ENCODE results near the gene AZI2.

The AZI2 gene

DNA sequence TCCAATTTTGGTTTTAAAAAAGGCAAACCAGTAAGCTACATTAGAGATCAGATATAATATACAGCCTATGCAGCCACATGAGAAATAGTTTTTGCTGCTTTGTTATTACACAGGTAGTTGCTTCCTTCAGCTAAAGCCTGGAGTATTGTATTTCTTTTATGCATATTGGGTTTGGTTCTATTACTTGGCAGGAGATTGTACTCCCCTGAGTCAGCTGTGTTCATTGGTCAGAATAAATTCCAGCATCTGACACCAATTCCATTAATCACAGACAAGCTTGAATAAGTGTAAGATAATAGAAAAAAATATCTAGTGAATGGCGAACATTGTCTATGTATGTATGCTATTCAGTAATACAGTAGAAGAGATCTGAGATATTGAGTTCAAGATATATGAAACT lies 26.2 kb downstream of the AZI2 start:
- ATAC-seq = peak; percentile 50
- TF ChIP-seq TOX (CRISPR knock-in tag; IDR thresholded peaks at IDR 0.05; ENCODE audit: borderline replicate concordance) = no peak
- TF ChIP-seq ZNF70 (CRISPR knock-in tag; IDR thresholded peaks at IDR 0.05) = no peak

GRCh38 chr3:28320981-28321380 lies 27.6 kb downstream of the AZI2 start:
- no peak for ATAC-seq
- no peak for TF ChIP-seq TOX (CRISPR knock-in tag; IDR thresholded peaks at IDR 0.05; ENCODE audit: borderline replicate concordance)
- TF ChIP-seq ZNF565 (CRISPR knock-in tag; conservative IDR thresholded peaks at IDR 0.05; ENCODE audit: low read depth) = no peak
- no peak for TF ChIP-seq CSDC2 (CRISPR knock-in tag; IDR thresholded peaks at IDR 0.05)
- TF ChIP-seq TSHZ2 (CRISPR knock-in tag; IDR thresholded peaks at IDR 0.05) = no peak
- no peak for TF ChIP-seq OSR1 (CRISPR knock-in tag; IDR thresholded peaks at IDR 0.05)
- no peak for TF ChIP-seq ZNF70 (CRISPR knock-in tag; IDR thresholded peaks at IDR 0.05)
- TF ChIP-seq ZFP3 (CRISPR knock-in tag; IDR thresholded peaks at IDR 0.05) = no peak
- TF ChIP-seq PPARA (CRISPR knock-in tag; IDR thresholded peaks at IDR 0.05; ENCODE audit: borderline replicate concordance) = no peak
- TF ChIP-seq, protein P1, sequence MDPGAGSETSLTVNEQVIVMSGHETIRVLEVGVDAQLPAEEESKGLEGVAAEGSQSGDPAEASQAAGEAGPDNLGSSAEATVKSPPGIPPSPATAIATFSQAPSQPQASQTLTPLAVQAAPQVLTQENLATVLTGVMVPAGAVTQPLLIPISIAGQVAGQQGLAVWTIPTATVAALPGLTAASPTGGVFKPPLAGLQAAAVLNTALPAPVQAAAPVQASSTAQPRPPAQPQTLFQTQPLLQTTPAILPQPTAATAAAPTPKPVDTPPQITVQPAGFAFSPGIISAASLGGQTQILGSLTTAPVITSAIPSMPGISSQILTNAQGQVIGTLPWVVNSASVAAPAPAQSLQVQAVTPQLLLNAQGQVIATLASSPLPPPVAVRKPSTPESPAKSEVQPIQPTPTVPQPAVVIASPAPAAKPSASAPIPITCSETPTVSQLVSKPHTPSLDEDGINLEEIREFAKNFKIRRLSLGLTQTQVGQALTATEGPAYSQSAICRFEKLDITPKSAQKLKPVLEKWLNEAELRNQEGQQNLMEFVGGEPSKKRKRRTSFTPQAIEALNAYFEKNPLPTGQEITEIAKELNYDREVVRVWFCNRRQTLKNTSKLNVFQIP (CRISPR knock-in tag; IDR thresholded peaks at IDR 0.05; ENCODE audit: borderline replicate concordance, low read depth) = no peak
- TF ChIP-seq, protein P2, sequence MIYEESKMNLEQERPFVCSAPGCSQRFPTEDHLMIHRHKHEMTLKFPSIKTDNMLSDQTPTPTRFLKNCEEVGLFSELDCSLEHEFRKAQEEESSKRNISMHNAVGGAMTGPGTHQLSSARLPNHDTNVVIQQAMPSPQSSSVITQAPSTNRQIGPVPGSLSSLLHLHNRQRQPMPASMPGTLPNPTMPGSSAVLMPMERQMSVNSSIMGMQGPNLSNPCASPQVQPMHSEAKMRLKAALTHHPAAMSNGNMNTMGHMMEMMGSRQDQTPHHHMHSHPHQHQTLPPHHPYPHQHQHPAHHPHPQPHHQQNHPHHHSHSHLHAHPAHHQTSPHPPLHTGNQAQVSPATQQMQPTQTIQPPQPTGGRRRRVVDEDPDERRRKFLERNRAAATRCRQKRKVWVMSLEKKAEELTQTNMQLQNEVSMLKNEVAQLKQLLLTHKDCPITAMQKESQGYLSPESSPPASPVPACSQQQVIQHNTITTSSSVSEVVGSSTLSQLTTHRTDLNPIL (CRISPR knock-in tag; IDR thresholded peaks at IDR 0.05; ENCODE audit: low read depth) = no peak
- TF ChIP-seq, protein P3, sequence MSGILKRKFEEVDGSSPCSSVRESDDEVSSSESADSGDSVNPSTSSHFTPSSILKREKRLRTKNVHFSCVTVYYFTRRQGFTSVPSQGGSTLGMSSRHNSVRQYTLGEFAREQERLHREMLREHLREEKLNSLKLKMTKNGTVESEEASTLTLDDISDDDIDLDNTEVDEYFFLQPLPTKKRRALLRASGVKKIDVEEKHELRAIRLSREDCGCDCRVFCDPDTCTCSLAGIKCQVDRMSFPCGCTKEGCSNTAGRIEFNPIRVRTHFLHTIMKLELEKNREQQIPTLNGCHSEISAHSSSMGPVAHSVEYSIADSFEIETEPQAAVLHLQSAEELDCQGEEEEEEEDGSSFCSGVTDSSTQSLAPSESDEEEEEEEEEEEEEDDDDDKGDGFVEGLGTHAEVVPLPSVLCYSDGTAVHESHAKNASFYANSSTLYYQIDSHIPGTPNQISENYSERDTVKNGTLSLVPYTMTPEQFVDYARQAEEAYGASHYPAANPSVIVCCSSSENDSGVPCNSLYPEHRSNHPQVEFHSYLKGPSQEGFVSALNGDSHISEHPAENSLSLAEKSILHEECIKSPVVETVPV (CRISPR knock-in tag; IDR thresholded peaks at IDR 0.05) = no peak
- TF ChIP-seq, protein P4, sequence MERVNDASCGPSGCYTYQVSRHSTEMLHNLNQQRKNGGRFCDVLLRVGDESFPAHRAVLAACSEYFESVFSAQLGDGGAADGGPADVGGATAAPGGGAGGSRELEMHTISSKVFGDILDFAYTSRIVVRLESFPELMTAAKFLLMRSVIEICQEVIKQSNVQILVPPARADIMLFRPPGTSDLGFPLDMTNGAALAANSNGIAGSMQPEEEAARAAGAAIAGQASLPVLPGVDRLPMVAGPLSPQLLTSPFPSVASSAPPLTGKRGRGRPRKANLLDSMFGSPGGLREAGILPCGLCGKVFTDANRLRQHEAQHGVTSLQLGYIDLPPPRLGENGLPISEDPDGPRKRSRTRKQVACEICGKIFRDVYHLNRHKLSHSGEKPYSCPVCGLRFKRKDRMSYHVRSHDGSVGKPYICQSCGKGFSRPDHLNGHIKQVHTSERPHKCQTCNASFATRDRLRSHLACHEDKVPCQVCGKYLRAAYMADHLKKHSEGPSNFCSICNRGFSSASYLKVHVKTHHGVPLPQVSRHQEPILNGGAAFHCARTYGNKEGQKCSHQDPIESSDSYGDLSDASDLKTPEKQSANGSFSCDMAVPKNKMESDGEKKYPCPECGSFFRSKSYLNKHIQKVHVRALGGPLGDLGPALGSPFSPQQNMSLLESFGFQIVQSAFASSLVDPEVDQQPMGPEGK (CRISPR knock-in tag; IDR thresholded peaks at IDR 0.05; ENCODE audit: borderline replicate concordance) = no peak
- TF ChIP-seq ZNF8 (CRISPR knock-in tag; IDR thresholded peaks at IDR 0.05) = no peak
- no peak for TF ChIP-seq TCF4 (CRISPR knock-in tag; IDR thresholded peaks at IDR 0.05; ENCODE audit: borderline replicate concordance)
- no peak for TF ChIP-seq ZFP30 (CRISPR knock-in tag; IDR thresholded peaks at IDR 0.05)

DNA sequence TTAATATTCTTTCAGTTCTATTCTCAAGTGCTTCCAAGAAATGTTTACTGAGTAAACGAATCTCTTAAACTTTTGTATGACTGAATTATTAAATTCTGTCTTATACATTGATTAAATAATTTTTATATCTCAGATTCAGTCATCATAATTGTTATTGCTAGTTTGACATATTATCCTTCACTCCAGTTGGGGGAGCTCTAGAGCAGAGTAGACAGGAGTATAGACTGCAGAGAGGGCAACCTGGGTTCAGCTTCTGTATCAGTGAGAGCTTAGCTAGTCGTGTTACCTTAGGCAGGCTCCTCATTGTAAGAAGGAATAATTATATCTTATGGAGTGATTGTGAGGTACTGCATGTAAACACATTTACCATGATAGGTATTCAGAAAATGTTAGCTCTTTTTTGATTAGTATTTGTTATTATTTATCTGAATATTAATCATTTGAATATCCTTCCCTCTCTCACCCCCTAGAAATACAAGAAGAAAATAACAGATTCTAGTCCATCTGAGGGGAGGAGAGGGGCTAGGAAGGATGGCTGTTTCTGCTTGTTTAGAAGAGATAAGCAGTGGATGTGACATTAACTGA lies 31.1 kb downstream of the AZI2 start:
- TF ChIP-seq, protein P1 (CRISPR knock-in tag; IDR thresholded peaks at IDR 0.05; ENCODE audit: borderline replicate concordance, low read depth) = no peak
- TF ChIP-seq ARNTL (CRISPR knock-in tag; IDR thresholded peaks at IDR 0.05; ENCODE audit: borderline replicate concordance, low read depth) = no peak
- TF ChIP-seq OSR1 (CRISPR knock-in tag; IDR thresholded peaks at IDR 0.05) = no peak
- no peak for TF ChIP-seq GLIS3 (CRISPR knock-in tag; IDR thresholded peaks at IDR 0.05)
- TF ChIP-seq TOX (CRISPR knock-in tag; IDR thresholded peaks at IDR 0.05; ENCODE audit: borderline replicate concordance) = no peak
- TF ChIP-seq ISL1 (CRISPR knock-in tag; IDR thresholded peaks at IDR 0.05) = no peak
- TF ChIP-seq ZNF565 (CRISPR knock-in tag; conservative IDR thresholded peaks at IDR 0.05; ENCODE audit: low read depth) = no peak
- TF ChIP-seq SNAI2 (CRISPR knock-in tag; IDR thresholded peaks at IDR 0.05) = no peak
- no peak for TF ChIP-seq ZC3H10 (CRISPR knock-in tag; IDR thresholded peaks at IDR 0.05)
- TF ChIP-seq ZNF8 (CRISPR knock-in tag; IDR thresholded peaks at IDR 0.05) = no peak
- no peak for TF ChIP-seq TCF4 (CRISPR knock-in tag; IDR thresholded peaks at IDR 0.05; ENCODE audit: borderline replicate concordance)
- TF ChIP-seq, protein P3 (CRISPR knock-in tag; IDR thresholded peaks at IDR 0.05) = no peak
- no peak for TF ChIP-seq ZNF70 (CRISPR knock-in tag; IDR thresholded peaks at IDR 0.05)
- peak; percentile 93 for ATAC-seq

Measured in SK-N-SH treated with all-trans-retinoic acid at 6 μM for 48 hours (cell line).